Adrenal gland (tissue), 5 donors: ENCODE data around the gene BGLAP.
"Not testable (repeated sequence)": the region's sequence is repeated elsewhere in the genome, so short reads cannot be mapped to it uniquely, and the experiment has no call there.

Experiments used
- CTCF ChIP-seq, 6 experiments: fragments of 450-650 bp in 4 of 6; fragments of 200-600 bp in 2 of 6; sonication (generic) in 1 of 6; IDR thresholded peaks; 1 replicate in 5 of 6; 2 replicates in 1 of 6; pipeline versions ENCODE4 v1.5.1 to v1.8.0; 2016 to 2021; ENCODE audit warnings: antibody characterized with exemption in 6 of 6, mild to moderate bottlenecking in 2 of 6, moderate library complexity in 1 of 6
- POLR2A ChIP-seq, 2 donors: fragments of 450-650 bp; IDR thresholded peaks; one replicate each; pipeline ENCODE4 v1.6.1; 2017; ENCODE audit warnings: antibody characterized with exemption in 2 of 2, mild to moderate bottlenecking in 2 of 2, moderate library complexity in 1 of 2
- donor health status: DM: no; HTN: no; CAD: no.

DNA sequence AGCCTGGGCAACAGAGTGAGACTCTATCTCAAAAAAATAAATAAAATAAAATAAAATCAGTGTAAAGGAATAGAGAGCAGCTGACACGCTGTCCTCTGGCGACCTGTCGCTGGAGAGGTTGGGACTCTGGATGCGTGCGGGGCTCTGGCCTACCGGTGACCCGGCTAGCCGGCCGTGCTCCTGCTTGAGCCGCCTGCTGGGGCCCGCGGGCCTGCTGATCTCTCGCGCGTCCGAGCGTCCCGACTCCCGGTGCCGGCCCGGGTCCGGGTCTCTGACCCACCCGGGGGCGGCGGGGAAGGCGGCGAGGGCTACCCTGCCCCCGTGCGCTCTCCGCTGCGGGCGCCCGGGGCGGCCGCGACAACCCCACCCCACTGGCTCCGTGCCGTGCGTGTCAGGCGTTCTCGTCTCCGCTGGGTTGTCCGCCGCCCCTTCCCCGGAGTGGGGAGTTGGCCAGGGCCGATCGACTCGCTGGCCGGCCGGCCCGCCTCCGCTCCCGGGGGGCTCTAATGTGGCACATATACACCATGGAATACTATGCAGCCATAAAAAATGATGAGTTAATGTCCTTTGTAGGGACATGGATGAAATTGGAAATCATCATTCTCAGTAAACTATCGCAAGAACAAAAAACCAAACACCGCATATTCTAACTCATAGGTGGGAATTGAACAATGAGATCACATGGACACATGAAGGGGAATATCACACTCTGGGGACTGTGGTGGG is 25.5 kb upstream of the BGLAP start:
- TF ChIP-seq CTCF, POLR2A (IDR thresholded peaks at IDR 0.05): not testable (repeated sequence)
